HG03025 (cell line): ENCODE results near the gene FARS2.

Source experiments
- ATAC-seq: cut with Tn5 transposase; IDR thresholded peaks from one replicate; pipeline ENCODE4 v1.9.1; 2021; ENCODE audit warnings: mild to moderate bottlenecking, moderate library complexity; ENCODE audit not compliant: unreplicated experiment, low FRiP score

Gene FARS2

GRCh38 chr6:5316951-5317350, 55.6 kb downstream of the FARS2 start:
- ATAC-seq = no peak

- ATAC-seq = no peak
Observed at GRCh38 chr6:5318617-5319272, 57.4 kb downstream of the FARS2 start.

- ATAC-seq = no peak
Observed at GRCh38 chr6:5323979-5324378, 62.7 kb downstream of the FARS2 start.

GRCh38 chr6:5325173-5325572, 63.9 kb downstream of the FARS2 start:
- no peak for ATAC-seq

GRCh38 chr6:5326022-5326641, 64.8 kb downstream of the FARS2 start:
- ATAC-seq = no peak

- no peak for ATAC-seq
Observed at GRCh38 chr6:5328800-5329199, 67.5 kb downstream of the FARS2 start.

- no peak for ATAC-seq
Observed at GRCh38 chr6:5331845-5332442, 70.6 kb downstream of the FARS2 start.

GRCh38 chr6:5333658-5334057, 72.3 kb downstream of the FARS2 start:
- ATAC-seq = no peak

- no peak for ATAC-seq
Observed at GRCh38 chr6:5334341-5334740, 73.0 kb downstream of the FARS2 start.

GRCh38 chr6:5335020-5335419, 73.7 kb downstream of the FARS2 start:
- ATAC-seq = no peak

GRCh38 chr6:5337573-5337972, 76.3 kb downstream of the FARS2 start:
- ATAC-seq = no peak

- ATAC-seq = peak; percentile 67
Observed at GRCh38 chr6:5338177-5338960, 77.1 kb downstream of the FARS2 start.

GRCh38 chr6:5339786-5340185, 78.5 kb downstream of the FARS2 start:
- no peak for ATAC-seq

- ATAC-seq = no peak
Observed at GRCh38 chr6:5341845-5342244, 80.5 kb downstream of the FARS2 start.

GRCh38 chr6:5343998-5344397, 82.7 kb downstream of the FARS2 start:
- no peak for ATAC-seq

GRCh38 chr6:5345324-5345723, 84.0 kb downstream of the FARS2 start:
- ATAC-seq = no peak

- no peak for ATAC-seq
Observed at GRCh38 chr6:5351552-5352210, 90.4 kb downstream of the FARS2 start.

- ATAC-seq = no peak
Observed at GRCh38 chr6:5353971-5354370, 92.7 kb downstream of the FARS2 start.

- no peak for ATAC-seq
Observed at GRCh38 chr6:5357486-5357885, 96.2 kb downstream of the FARS2 start.

- no peak for ATAC-seq
Observed at GRCh38 chr6:5359417-5359816, 98.1 kb downstream of the FARS2 start.

- no peak for ATAC-seq
Observed at GRCh38 chr6:5361396-5361795, 100.1 kb downstream of the FARS2 start.
